GM12801 (cell line): ENCODE data around the gene ALOX5.

Experiments
- CTCF ChIP-seq: IDR thresholded peaks from one replicate; pipeline ENCODE4 v1.5.1; 2011; ENCODE audit warnings: control low read depth; ENCODE audit not compliant: insufficient read length; ENCODE audit errors: extremely low read depth

The ALOX5 gene

GRCh38 chr10:45421221-45422097 is 47.4 kb downstream of the ALOX5 start:
- no peak for TF ChIP-seq CTCF

- TF ChIP-seq CTCF, result no peak
Measured at GRCh38 chr10:45422207-45422865, 48.3 kb downstream of the ALOX5 start.

- no peak for TF ChIP-seq CTCF
Measured at GRCh38 chr10:45422866-45423659, 49.0 kb downstream of the ALOX5 start.

GRCh38 chr10:45423976-45424499 is 50.0 kb downstream of the ALOX5 start:
- TF ChIP-seq CTCF, result no peak

- TF ChIP-seq CTCF, result no peak
Measured at GRCh38 chr10:45424668-45425404, 50.8 kb downstream of the ALOX5 start.

GRCh38 chr10:45425621-45426563 is 51.9 kb downstream of the ALOX5 start:
- TF ChIP-seq CTCF, result no peak
